SHP77 (cell line): ENCODE results near the gene LHX3.

Experiments
- DNase-seq, 2 experiments: peaks; one replicate each; lab custom pipeline; 2025; lab: John Stamatoyannopoulos, UW

The LHX3 gene

DNA sequence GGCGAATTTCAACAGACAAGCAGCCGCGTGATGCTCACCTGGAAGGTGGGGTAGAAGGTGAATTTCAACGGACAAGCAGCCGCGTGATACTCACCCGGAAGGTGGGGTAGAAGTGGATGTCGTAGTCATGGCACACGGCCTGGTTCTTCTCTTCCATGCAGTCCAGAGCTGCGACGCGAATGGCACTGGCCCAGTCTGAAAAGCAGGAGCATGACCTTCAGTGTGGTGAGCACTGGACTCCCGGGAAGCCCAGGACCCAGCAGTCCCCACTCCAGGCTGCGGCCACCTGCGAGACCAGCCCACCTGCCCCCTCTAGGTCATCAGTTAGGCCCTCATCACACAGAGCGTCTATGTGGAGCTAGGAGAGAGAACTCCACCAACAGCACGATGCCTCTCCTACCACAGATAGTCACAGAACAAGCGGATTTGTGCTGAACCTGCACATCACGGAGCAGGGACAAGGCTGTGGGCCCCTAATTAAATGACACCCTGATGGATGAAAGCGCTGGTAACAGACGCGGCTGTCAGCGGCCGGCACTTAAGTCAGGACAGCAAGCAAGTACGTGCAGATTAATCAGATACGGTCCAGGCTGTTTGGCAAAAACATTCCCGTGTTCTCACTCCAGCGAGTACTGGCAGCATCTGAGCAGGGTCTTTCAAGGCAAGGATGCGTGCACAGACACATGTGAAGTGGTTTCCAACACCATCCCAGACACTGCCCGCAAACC, 21.9 kb upstream of the LHX3 start:
- DNase-seq = no peak

DNA sequence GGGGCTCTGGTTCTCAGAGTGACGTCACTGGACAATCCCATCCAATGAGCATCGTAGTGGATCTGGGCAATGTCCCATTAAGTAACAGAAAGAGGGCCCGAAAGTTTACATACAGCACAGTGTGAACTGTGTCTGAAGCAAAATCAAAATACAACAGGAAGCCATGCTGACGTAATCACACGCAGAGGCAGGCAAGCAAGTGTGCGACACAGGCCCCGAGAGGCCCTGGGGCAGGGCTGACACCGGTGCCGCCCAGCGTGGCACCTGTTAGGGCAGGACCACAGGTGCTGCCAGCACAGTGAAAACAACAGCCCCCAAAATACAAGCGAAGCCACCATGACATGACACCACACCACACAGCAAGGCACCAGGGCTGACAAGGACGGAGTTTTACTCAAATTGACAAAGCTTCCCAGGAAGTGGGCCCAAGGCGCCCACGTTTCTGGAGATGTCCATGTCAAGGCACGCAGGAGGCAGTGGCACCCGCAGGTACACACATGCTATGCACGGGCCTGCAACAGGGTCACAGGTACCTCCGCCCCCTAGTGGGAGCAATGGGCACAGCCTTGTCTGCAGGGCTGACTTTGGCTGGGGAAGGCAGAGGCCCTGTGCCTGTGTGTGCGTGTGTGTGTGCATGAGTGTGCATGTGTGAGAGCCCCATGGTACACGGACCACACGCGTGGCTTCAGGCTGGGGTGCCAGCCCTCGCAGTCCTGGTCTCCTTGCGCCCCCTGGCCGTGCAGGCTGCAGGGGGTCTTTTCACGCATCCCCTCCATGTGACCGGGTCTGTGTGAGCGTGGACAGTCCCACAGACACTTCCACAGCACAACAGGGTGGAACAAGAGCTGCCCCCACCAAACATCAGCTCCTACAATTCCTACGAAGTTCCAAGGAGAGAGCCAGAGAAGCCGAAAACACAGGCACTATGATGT, 21.1 kb upstream of the LHX3 start:
- DNase-seq = peak in 1 of 2 experiments; percentile 40

DNA sequence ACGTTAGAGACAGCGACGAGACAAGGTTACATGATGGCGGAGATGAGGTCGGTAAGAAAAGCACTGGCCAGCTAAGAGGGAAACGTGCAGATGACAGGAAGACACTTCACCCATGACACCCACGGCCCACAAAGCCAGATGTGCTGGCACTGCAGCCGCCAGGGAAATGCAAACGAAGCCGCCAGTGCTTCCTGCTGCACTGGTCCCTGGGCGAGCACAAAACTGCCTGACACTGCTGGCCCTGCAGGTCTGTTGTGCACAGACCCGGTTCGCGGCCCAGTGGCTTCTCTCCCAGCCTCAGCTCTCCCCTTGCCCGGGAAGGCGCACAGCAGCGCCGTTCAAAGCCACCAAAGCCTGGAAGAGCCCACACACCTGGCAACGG, 20.4 kb upstream of the LHX3 start:
- DNase-seq = no peak

DNA sequence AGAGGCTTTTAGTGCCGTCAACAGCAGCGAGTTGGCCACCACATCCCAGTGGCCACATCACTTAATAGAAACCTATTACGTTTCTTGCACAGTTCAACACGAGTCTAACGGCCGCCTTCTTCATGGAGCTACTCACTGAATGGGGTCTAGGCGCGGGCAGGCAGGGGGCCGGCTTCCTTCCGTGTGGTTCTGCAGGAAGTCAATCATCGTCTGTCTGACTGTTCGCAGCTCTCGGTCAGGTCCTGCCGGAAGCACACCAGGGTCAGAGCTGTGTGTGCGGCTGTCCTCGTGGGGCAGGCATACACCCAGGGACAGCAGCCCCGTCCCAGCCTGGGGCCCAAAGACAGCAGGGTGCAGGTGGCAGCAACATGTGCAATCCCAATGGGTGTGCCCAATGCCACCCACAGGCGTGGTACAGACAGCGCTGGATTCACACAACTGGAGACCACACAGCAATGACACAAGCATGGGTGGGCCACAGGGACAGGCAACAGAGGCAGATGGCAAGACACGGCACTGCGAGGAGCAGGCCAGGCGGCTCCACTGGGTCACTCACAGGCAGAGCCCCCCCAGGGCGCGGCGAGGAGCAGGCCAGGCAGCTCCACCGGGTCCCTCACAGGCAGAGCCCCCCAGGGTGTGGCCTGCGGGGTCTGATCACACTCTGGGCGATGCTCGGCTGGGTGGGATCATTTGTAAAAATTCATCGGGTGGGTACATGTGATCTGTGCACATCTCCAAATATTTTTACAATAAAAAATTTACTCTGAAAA, 19.1 kb upstream of the LHX3 start:
- no peak for DNase-seq

DNA sequence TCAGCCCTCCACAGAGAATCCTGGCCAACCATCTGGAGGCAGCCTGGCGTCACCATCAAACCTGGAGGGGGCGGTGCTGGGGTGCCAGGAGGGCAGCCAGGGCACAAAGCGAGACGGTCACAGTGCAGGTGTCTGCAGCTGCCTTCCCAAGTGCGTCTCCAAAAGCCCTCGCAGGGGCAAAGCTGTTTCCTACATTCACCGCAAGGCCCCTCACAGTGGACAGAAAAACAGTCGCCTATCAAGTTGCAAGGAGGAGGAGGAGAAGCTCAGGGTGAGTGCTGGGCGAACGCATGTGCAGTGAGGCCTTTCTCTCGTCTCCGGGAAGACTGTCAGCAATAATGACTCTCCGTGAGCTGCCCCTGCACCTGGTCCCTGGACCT, 18.0 kb upstream of the LHX3 start:
- no peak for DNase-seq

DNA sequence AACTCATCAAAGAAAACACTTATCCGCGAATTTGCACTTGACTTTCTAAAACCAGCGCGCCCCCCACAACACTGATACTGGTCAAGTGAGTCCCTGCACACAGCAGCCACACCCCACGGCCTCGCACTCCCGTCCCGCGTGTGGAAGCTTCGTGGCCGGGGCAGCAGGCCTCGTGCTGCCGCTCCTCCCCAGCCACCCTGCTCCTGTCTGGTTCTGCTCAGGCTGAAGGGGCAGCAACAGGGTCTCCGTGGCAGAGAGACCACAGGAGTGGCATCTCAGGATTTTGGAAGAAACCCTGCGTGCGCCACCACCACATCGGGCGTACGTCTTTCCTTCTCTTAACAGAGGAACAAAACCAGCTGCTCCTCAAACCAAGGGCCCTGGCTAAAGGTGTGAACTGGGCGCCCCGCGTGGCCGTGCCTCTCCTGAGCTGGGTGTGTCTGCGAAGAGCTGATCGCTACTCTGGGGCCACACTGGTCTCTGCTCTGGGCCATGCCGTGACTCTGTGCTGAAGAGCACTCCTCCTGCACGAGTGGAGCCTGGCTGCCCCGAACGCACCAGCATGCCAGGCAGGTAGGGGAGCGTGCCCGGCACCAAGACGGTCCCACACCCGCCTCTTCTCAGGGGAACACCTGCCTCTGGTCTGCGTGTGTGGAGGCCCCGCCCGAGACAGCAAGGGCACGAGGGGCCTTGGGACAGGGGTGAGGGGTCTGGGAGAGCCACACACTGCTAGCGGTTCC, 17.4 kb upstream of the LHX3 start:
- no peak for DNase-seq

DNA sequence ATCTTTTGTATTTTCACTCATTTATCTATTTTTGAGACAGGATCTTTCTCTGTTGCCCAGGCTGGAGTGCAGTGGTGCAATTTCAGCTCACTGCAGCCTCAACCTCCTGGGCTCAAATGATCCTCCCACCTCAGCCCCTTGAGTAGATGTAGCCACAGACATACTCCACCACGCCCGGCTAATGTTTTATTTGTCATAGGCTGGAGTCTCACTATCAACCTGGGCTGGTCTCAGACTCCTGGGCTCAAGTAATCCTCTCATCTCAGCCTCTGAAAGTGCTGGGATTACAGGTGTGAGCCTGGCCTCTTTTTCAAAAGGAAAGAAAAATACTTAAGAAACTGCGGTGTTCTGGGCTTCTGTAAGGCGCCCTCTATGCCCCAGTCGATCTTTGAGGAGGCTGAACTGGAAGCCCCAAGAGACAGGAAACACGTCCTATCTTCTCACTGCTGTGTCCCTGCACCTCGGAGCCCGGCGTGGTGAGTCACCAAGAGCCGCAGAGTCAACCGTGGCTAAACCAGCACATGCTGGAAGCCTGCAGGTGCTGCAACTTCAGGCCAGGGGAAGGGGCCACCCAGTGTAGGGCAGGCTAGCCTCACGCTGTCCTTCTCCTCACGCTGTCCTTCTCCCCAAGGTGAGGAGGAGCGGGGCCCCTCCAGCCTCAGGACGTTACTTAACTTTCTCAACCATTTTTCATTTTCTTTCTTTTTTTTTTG, 15.2 kb upstream of the LHX3 start:
- no peak for DNase-seq

DNA sequence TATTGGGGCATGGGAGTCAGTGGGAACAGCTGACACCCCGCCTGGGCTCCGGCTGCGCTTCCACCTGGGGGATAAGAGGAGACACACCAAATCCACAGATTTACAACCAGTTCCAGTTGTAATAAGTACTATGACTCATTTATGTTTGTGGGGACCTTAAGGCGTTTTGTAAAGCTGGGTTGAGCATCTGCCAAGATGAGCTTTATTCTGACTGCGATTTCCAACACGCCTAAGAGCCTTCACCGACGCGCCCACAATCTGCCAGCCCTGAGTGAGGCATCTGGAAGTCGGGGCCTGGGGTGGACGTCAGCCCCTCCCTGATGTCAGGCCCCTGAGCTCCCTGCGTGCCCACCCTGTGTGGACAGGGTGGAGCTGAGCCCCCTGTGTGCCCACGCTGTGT, 14.3 kb upstream of the LHX3 start:
- no peak for DNase-seq

DNA sequence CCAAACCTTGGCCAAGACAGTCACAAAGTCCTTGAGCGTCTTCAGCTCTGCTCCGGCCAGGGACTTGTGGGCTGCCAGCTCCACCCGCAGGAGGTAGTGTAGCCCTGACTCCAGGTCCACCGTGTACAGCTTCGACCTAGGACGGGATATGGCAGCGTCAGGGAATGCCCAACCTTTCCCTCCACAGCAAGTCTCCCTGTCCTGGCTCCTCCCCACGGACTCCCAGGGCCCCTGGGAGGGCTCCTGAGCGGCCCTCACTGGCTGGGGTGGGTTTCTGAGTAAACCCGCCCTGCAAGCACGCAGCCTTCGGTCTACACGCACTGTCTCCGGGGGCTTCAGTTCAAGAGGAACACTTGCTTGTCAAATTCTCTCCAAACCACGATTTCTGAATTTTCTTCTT, 13.7 kb upstream of the LHX3 start:
- no peak for DNase-seq

DNA sequence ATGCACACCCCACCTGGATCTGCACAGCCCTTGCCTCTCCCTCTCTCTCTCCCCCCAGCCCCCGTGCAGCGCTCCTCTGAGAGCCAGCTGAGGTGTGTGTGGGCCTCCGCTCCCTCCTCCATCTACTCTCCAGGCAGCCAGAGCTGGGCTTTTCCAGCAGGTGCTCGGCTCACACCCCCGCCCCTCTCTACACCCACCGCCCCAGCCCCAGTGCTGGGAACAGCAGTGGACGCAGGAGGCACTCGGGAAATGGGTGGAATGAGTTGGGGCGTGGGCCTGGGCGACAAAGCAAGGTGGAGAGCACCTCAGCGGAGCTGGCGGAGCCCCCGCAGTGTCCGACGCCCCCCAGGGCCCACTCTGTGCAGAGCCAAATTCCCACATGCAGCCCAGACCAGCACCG, 13.3 kb upstream of the LHX3 start:
- no peak for DNase-seq

DNA sequence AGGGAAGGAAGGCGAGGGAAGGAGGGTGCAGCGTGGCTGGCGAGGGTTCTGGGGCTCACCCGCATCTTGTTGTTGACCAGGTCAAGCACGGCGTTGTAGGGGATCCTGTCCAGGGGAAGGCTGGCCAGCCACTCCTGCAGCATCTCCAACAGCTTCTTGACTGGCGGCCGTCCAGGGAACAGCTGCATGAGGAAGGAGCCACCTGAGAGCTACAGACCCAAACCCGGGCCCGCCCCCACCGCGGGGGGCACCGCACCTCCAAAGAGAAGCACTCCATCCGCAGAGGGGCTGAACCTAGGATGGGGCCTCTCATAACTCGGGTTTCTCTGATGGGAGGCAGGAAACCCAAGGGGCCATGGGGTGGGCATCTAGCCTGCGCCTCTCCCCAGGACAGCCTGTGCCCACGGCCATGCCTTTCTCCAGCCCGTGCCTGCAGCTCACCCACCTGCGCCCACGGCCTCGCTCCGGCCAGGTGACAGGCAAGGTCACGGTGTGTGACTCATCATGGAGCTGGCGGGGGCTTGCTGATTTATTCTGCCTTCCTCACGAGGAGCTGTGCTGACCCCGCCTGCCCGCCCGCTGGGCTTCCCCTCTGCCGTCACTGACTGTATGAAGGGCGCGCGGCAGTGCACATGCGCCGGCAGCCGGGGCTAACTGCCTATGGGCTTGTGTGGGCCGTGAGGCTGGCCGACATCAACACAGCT, 11.8 kb upstream of the LHX3 start:
- no peak for DNase-seq

DNA sequence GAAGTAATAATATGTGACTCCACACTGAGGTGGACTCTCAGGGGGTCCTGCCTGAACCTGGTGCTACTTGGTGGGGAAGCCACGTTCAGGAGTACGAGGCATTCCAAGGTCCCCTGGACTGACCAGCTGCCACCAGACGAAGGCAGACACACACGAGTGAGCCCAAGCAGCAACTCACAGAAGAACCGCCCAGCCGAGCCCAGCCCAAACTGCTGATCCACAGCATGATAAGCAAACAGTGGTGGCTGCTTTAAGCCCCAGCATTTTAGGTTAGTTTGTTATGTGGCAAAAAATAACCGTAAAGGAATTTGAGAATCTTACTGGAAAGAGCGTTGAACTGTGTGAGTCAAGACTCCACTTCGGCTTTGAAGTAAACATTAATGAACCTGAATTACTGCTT, 8.8 kb upstream of the LHX3 start:
- DNase-seq = no peak

DNA sequence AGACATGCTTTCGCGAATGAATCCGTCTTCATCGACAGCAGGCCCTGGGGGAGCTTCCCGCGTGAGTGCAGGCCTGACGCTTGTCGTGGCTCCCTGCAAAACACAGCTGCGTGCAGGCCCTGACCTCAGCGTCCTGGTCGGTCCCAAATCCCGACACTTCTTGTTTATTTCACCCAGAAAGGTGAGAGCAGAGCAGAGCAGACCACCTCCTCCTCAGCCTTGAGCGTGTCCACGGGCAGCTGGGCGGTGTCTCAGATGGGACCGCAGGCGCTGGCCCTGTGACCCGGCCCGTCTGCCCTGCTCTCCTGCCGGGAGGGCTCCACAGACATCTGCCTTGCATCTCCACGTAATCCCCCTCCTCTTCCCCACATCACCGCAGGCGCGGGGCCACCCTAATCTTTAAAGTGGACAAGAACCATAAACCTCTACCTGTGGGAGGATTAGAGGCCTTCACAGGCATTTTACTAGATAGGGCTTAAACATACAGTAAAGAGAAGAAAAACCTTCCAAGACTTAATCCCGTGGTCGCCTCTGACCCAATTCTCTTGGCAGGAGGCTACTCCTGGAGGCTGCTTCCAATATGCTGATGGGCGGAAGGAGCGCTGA, 7.5 kb upstream of the LHX3 start:
- DNase-seq = no peak

DNA sequence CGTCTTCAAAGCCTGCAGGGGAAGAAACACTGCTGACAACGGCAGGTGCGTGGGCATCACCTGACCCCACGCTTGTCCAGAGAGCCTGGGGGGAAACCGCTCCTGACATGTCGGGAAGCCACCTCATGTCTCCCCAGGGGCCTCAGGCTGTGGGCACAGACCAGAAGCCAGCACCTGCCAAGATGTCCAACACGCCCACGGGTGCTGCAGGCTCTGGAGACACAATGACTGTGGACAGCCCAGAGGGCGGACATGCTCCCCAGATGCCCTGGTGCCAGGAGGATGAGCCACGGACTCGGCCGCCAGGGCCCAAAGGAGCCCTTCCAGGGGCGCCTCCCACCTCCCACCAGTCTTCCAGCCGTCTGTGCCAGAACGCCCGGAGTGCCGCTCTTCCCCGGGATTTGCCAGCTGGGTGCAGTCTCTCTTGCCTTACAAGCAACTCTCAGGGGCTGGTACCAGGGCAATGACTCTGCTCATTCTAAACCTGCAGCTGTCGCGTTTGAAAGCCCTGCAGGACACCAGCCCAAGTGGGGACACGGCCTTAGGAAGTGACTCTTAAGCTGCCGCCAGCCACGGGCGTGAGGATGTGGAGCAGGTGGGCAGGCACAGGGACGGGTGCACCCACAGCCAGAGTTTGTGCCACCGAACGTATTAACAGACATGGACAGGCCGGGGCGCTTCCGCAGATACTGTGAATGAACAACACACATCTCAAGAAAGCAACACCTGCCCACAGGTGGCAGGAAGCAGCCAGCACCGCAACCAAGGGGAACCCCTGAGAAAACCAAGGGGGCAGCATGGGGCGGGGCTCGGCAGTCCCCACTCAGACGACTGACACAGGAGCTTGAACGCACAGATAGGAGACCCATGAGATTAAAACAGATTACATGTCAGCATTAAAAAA, 6.8 kb upstream of the LHX3 start:
- no peak for DNase-seq

DNA sequence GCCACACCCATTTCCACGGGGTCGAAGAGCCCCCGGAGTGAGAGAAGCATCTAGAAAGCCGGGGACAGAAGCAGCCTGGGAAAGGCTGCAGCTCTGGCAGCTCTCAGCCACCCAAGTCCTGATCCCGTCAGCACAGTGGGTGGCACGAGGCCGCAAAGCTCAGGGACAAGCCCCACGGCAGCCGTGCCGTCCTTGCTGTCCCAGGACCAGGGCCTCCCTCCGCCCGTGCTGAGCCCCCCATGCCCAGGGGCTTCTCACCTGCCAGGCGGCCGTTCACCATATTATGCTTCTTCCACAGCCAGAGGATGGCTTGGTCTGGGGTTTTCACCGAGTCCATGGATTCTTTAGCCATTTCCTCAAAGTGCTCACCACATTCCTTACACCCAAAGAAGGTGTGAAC, 6.1 kb upstream of the LHX3 start:
- no peak for DNase-seq

DNA sequence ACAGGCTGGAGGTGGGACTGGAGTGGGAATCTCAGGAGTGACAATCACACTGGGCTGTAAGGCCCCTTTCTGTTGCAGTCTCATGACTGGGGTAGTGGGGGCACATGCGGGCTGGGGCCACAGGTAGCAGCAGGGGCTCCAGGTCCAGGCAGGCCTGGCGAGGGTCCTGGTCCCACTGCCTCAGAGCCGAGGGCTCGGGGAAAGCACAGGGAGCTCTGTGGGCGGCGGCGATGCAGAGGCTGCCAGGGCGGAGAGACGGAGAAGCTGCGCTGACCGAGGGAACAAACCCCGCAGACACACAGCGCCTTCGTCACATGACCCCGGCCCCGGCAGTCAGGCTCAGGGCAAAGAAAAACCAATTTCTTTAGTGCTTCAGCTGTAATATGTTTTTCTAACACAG, 5.3 kb upstream of the LHX3 start:
- DNase-seq = no peak

DNA sequence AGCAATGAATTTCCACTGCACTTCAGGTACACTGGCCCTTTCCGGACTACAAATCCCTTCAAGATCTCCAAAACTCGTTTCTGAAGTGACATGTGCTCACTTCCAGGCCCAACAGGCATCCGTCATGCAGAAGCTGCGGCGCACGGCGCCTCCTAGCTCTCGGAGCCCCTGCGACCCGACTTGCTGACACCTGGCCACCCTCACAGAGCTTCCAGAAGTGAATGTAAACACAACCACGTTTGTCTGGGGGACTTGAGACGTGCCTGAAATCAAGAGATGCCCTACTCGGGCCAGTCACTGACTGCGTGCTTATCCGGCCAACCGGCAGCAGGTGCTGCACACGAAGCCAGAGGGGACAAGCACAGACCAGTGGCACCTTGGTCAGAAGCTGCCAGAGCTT, 4.9 kb upstream of the LHX3 start:
- no peak for DNase-seq

DNA sequence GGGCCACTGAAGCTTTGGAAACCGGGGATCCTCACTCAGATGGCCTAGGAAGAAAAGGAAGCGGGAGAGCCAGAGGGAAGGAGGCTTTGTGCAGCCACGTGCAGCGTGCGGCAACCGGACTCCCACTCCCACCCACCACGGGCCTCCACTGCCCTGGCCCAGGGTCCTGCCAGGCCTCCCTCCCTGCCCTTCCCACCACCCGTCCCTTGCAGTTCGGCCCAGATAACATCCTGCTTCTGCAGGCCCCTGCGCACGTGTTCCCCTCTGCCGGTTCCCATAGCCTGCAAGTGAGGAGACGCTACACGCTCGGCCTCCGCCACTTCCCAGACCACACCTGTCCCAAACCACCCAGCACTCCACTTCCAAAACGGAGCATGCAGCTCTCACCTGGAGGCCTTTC, 4.3 kb upstream of the LHX3 start:
- no peak for DNase-seq

DNA sequence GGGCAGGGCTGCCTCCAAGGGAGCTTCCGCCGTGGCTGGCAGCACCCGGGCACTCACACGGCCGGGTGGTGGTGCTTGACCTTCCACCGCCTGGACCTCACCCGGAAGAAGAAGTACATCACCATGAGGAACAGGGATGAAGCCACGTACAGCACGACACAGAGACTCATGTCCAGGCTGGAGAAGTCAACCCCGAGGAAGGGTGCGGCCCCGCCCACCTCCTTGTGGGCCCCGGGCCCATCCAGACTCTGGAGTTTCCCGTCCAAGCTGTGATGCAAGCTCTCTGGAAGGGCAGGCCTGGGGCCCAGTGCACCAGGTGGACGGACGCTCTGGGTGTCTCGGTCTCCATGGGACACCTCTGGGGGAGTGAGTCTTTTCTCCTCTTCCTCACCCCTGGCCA, 3.7 kb upstream of the LHX3 start:
- no peak for DNase-seq
